ENCODE measurements around the gene RYK.

- TF ChIP-seq CTCF (IDR thresholded peaks at IDR 0.05; ENCODE audit: borderline replicate concordance, extremely low read depth, low read length, poor library complexity, severe bottlenecking), result no peak
- no peak for TF ChIP-seq EZH2 (IDR thresholded peaks at IDR 0.05; ENCODE audit: borderline replicate concordance, low read depth, low read length, severe bottlenecking)
Measured at GRCh38 chr3:134287512-134287911, 36.9 kb upstream of the RYK start.
